Upper lobe of left lung (tissue), 4 donors: Measurements from ENCODE around the gene PCBP3.

Experiments
- CTCF ChIP-seq, 6 experiments: fragments of 450-650 bp in 4 of 6; fragments of 200-600 bp in 2 of 6; sonication (generic) in 2 of 6; IDR thresholded peaks; one replicate each; pipeline ENCODE4 v1.5.1; 2016 to 2019; ENCODE audit warnings: antibody characterized with exemption in 6 of 6
- POLR2A ChIP-seq, 4 donors: fragments of 450-650 bp; IDR thresholded peaks; one replicate each; pipeline ENCODE4 v1.5.1; 2016 to 2017; ENCODE audit warnings: antibody characterized with exemption in 4 of 4, mild to moderate bottlenecking in 2 of 4
- POLR2AphosphoS5 ChIP-seq, 2 donors: sonication (generic); formaldehyde crosslinking; IDR thresholded peaks; one replicate each; pipeline ENCODE4 v1.5.1; 2017; ENCODE audit warnings: antibody characterized with exemption in 2 of 2

- TF ChIP-seq CTCF (IDR thresholded peaks at IDR 0.05) (no peak), POLR2A (IDR thresholded peaks at IDR 0.05) (no peak), POLR2AphosphoS5 (IDR thresholded peaks at IDR 0.05) (no peak)
These were observed 275.4 kb downstream of the PCBP3 start for GRCh38 chr21:45918835-45919447.
